Gastroesophageal sphincter (tissue), 4 donors: Measurements from ENCODE around the gene RAPGEF5. TPM values are rescaled to one million over a fixed set of nuclear protein-coding genes. Genes with fewer than 3 reads are reported as not detected.

Experiments
- ATAC-seq: fragments of 150-250 bp; one replicate; pipeline ENCODE4 v1.9.1; 2016; ENCODE audit warnings: mild to moderate bottlenecking, moderate library complexity
- H3K27ac ChIP-seq, 4 donors: fragments of 200-600 bp; sonication (generic) in 3 of 4; 1 replicate in 3 of 4; 2 replicates in 1 of 4; pipeline ENCODE4 v1.5.1; 2016 to 2019
- H3K27me3 ChIP-seq: fragments of 200-600 bp; sonication (generic); one replicate; pipeline ENCODE4 v1.5.1; 2019
- H3K36me3 ChIP-seq, 2 donors: fragments of 200-600 bp; sonication (generic); one replicate each; pipeline ENCODE4 v1.5.1; 2019; ENCODE audit warnings: control low read depth in 1 of 2
- H3K4me1 ChIP-seq, 3 donors: fragments of 200-600 bp; sonication (generic); 1 replicate in 2 of 3; 2 replicates in 1 of 3; pipeline ENCODE4 v1.5.1; 2016 to 2019; ENCODE audit warnings: control low read depth in 2 of 3
- H3K4me3 ChIP-seq, 2 donors: fragments of 200-600 bp; sonication (generic); one replicate each; pipeline ENCODE4 v1.5.1; 2019; ENCODE audit warnings: mild to moderate bottlenecking in 1 of 2, moderate library complexity in 1 of 2
- H3K9me3 ChIP-seq, 3 donors: fragments of 200-600 bp; sonication (generic); one replicate each; pipeline ENCODE4 v1.5.1; 2017 to 2019; ENCODE audit warnings: control low read depth in 2 of 3
- CTCF ChIP-seq, 4 experiments: fragments of 200-600 bp in 2 of 4; fragments of 450-650 bp in 2 of 4; sonication (generic) in 1 of 4; IDR thresholded peaks; one replicate each; pipeline ENCODE4 v1.5.1; 2017 to 2019; ENCODE audit warnings: antibody characterized with exemption in 4 of 4, mild to moderate bottlenecking in 2 of 4, moderate library complexity in 2 of 4
- EP300 ChIP-seq: sonication (generic); formaldehyde crosslinking; IDR thresholded peaks from one replicate; pipeline ENCODE4 v1.6.1; 2017; ENCODE audit warnings: antibody characterized with exemption, mild to moderate bottlenecking
- POLR2A ChIP-seq, 2 donors: fragments of 450-650 bp; IDR thresholded peaks; one replicate each; pipeline ENCODE4 v1.6.1; 2017; ENCODE audit warnings: antibody characterized with exemption in 2 of 2, mild to moderate bottlenecking in 2 of 2, moderate library complexity in 1 of 2
- POLR2AphosphoS5 ChIP-seq: sonication (generic); formaldehyde crosslinking; IDR thresholded peaks from one replicate; pipeline ENCODE4 v1.6.1; 2017; ENCODE audit warnings: antibody characterized with exemption
- WGBS, 2 donors: methylation state at CpG; one replicate each; pipeline ENCODE4 v1.1.5; 2018; ENCODE audit warnings: low coverage in 1 of 2; 5-methylcytosine and 5-hydroxymethylcytosine counted together
- total RNA-seq, 4 donors: library from RNA; depleted of rRNA; stranded (reverse); fragments of >200 nt; gene quantifications; one replicate each; pipeline ENCODE4 v1.1.0, GENCODE V29; 2016

The RAPGEF5 gene
- total RNA-seq, 4 donors from 2014 or later = 21.5 to 29.8 (median 26.6) TPM

- no peak overlapping the region for H3K4me3 ChIP-seq
- H3K27ac ChIP-seq = no peak overlapping the region
- ATAC-seq = no peak
- no peaks in the 10 kb centered on the region for H3K4me1 ChIP-seq
- TF ChIP-seq POLR2AphosphoS5 (no peak), CTCF (IDR thresholded peaks at IDR 0.05) (no peak)
- 31 to 48% methylated on average over 3 of the region's 3 CpGs for WGBS, 2 donors
- no peaks in the 10 kb centered on the region for H3K36me3 ChIP-seq
- H3K27me3 ChIP-seq = no peaks in the 10 kb centered on the region
- no peaks in the 10 kb centered on the region for H3K9me3 ChIP-seq
These were observed 122.7 kb downstream of the RAPGEF5 start for GRCh38 chr7:22234227-22234626.

- 80 to 84% methylated on average over 2 to 3 of the region's 3 CpGs for WGBS, 2 donors
These were observed 125.1 kb downstream of the RAPGEF5 start for GRCh38 chr7:22231806-22232205.

GRCh38 chr7:22231141-22231540, 125.8 kb downstream of the RAPGEF5 start:
- Histone ChIP-seq H3K27me3 (no peaks in the 10 kb centered on the region), H3K36me3 (no peaks in the 10 kb centered on the region), H3K27ac (no peak overlapping the region), H3K9me3 (no peaks in the 10 kb centered on the region), H3K4me3 (no peak overlapping the region), H3K4me1 (no peaks in the 10 kb centered on the region)
- TF ChIP-seq EP300 = no peak
- TF ChIP-seq POLR2A (IDR thresholded peaks at IDR 0.05) = no peak
- no peak for TF ChIP-seq POLR2AphosphoS5
- TF ChIP-seq CTCF (IDR thresholded peaks at IDR 0.05) = no peak
- 81 to 91% methylated on average over 1 of the region's 1 CpG for WGBS, 2 donors
- no peak for ATAC-seq

More at GRCh38 chr7:22231806-22232205, 125.1 kb downstream of the RAPGEF5 start:
- TF ChIP-seq POLR2AphosphoS5 = no peak
- Histone ChIP-seq H3K27ac (no peak overlapping the region), H3K27me3 (no peaks in the 10 kb centered on the region), H3K36me3 (no peaks in the 10 kb centered on the region), H3K4me3 (no peak overlapping the region), H3K9me3 (no peaks in the 10 kb centered on the region), H3K4me1 (no peaks in the 10 kb centered on the region)
- no peak for ATAC-seq

- H3K36me3 ChIP-seq = no peaks in the 10 kb centered on the region
- WGBS, 2 donors = 85 to 100% methylated on average over 2 of the region's 2 CpGs
- H3K9me3 ChIP-seq = no peaks in the 10 kb centered on the region
- no peak for TF ChIP-seq POLR2A (IDR thresholded peaks at IDR 0.05)
- no peak for TF ChIP-seq CTCF (IDR thresholded peaks at IDR 0.05)
- TF ChIP-seq EP300 = no peak
- no peak for TF ChIP-seq POLR2AphosphoS5
- no peaks in the 10 kb centered on the region for H3K27me3 ChIP-seq
- no peak overlapping the region for H3K27ac ChIP-seq
- H3K4me3 ChIP-seq = no peak overlapping the region
- no peak for ATAC-seq
- no peaks in the 10 kb centered on the region for H3K4me1 ChIP-seq
These were observed 126.7 kb downstream of the RAPGEF5 start for GRCh38 chr7:22230238-22230637.

GRCh38 chr7:22229148-22229547, 127.8 kb downstream of the RAPGEF5 start:
- H3K4me1 ChIP-seq = no peaks in the 10 kb centered on the region
- no peak overlapping the region for H3K27ac ChIP-seq
- TF ChIP-seq EP300 = no peak
- TF ChIP-seq CTCF (IDR thresholded peaks at IDR 0.05) = no peak
- no peak for TF ChIP-seq POLR2AphosphoS5
- no peak for TF ChIP-seq POLR2A (IDR thresholded peaks at IDR 0.05)
- no peak for ATAC-seq
- no peaks in the 10 kb centered on the region for H3K9me3 ChIP-seq
- no peaks in the 10 kb centered on the region for H3K27me3 ChIP-seq
- no peaks in the 10 kb centered on the region for H3K36me3 ChIP-seq
- no peak overlapping the region for H3K4me3 ChIP-seq
- 67 to 95% methylated on average over 1 to 2 of the region's 2 CpGs for WGBS, 2 donors
